OCI-LY1 (cell line): ENCODE data around the gene BCL2L13.

Experiments
- EZH2 ChIP-seq: fragments of 200-600 bp; sonication (generic), shearing (Covaris generic); IDR thresholded peaks from 2 replicates; pipeline ENCODE4 v1.8.0; 2017; ENCODE audit warnings: borderline replicate concordance, mixed run types, mild to moderate bottlenecking, antibody characterized with exemption, low read length, moderate library complexity, mixed read lengths
- TF ChIP-seq, protein P1 (sequence below): fragments of 200-600 bp; sonication (generic), shearing (Covaris generic); IDR thresholded peaks from 2 replicates; pipeline ENCODE4 v1.5.1; 2017; ENCODE audit warnings: mild to moderate bottlenecking, antibody characterized with exemption, low read length, moderate library complexity, mixed read lengths

GRCh38 chr22:17592201-17592600 is 46.4 kb upstream of the BCL2L13 start:
- TF ChIP-seq, protein P1, sequence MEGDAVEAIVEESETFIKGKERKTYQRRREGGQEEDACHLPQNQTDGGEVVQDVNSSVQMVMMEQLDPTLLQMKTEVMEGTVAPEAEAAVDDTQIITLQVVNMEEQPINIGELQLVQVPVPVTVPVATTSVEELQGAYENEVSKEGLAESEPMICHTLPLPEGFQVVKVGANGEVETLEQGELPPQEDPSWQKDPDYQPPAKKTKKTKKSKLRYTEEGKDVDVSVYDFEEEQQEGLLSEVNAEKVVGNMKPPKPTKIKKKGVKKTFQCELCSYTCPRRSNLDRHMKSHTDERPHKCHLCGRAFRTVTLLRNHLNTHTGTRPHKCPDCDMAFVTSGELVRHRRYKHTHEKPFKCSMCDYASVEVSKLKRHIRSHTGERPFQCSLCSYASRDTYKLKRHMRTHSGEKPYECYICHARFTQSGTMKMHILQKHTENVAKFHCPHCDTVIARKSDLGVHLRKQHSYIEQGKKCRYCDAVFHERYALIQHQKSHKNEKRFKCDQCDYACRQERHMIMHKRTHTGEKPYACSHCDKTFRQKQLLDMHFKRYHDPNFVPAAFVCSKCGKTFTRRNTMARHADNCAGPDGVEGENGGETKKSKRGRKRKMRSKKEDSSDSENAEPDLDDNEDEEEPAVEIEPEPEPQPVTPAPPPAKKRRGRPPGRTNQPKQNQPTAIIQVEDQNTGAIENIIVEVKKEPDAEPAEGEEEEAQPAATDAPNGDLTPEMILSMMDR = no peak
- TF ChIP-seq EZH2 = no peak
